ENCODE measurements around the gene RERE.

DNA sequence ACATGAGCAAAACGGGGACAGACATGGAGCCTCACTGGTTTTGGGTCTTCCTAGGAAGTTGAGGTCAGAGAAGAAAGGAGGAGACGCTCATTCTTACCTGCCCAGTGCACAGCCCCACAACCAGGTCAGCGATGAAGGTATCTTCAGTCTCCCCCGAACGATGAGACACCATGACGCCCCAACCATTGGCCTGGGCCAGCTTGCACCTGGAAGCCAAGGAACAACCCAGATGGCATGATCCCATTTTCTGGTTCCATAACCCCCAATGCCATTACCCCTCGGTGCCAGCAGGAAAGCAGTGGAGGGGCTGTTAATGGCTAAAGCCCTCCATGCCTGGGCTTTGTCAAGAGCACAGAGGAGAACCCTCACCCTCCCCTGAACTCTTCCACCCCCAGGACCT, 45.7 kb upstream of the RERE start:
- TF ChIP-seq, protein P1, sequence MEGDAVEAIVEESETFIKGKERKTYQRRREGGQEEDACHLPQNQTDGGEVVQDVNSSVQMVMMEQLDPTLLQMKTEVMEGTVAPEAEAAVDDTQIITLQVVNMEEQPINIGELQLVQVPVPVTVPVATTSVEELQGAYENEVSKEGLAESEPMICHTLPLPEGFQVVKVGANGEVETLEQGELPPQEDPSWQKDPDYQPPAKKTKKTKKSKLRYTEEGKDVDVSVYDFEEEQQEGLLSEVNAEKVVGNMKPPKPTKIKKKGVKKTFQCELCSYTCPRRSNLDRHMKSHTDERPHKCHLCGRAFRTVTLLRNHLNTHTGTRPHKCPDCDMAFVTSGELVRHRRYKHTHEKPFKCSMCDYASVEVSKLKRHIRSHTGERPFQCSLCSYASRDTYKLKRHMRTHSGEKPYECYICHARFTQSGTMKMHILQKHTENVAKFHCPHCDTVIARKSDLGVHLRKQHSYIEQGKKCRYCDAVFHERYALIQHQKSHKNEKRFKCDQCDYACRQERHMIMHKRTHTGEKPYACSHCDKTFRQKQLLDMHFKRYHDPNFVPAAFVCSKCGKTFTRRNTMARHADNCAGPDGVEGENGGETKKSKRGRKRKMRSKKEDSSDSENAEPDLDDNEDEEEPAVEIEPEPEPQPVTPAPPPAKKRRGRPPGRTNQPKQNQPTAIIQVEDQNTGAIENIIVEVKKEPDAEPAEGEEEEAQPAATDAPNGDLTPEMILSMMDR (IDR thresholded peaks at IDR 0.05; ENCODE audit: insufficient read depth, low read depth, low read length) = no peak
- no peak for TF ChIP-seq EZH2 (IDR thresholded peaks at IDR 0.05; ENCODE audit: insufficient read depth, low read length)
